HG03103 (cell line): ENCODE data around the gene NEIL1.
"Not testable (repeated sequence)": the region's sequence is repeated elsewhere in the genome, so short reads cannot be mapped to it uniquely, and the experiment has no call there.

Source experiments
- ATAC-seq: cut with Tn5 transposase; IDR thresholded peaks from one replicate; pipeline ENCODE4 v1.9.1; 2021; ENCODE audit warnings: low read depth; ENCODE audit not compliant: unreplicated experiment

NEIL1 gene

DNA sequence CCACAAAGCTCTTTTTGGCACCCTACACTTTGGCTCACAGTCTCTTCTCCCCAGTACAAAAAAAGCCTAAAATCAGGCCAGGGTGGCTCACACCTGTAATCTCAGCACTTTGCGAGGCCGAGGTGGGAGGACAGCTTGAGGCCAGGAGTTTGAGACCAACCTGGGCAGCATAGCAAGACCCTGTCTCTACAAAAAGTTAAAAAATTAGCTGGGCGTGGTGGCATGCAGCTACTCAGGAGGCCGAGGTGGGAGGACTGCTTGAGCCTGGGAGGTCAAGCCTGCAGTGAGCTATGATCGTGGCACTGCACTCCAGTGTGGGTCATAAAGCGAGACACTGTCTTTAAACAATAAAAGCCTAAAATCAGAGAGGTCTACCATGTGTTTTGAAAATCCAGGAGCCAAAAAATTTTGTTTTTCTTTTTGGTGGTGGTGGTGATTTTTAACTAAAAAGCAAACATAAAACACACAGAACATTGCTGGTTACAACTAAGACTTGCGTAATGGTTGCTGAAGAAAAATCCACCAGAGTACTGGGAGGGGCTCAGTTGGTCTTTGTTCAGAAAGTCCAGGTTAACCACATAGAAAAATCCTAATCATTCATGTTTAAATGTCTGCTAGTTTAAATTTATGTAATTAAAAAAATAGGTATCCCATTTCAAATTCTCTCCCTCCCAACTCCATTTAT is 23.2 kb downstream of the NEIL1 start:
- ATAC-seq, result no peak

DNA sequence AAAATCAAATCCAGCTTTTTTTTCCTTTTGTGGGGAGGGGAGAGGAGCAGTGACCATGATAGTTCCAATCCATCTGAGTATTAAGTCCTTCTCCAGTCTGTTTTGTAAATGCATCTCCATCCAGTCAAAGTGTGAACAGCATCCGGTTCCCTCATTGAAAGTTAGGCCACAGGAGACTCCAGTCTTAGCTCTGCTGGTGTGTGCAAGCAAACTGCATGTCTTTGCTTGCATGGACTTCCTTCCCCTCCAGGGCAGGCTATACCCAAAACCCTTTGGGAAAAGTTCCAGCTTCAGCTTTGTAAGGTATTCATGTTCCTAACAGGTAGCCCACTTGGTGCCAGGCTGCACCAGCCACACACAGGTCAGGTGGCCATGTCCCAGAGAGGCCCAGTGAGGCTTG is 24.6 kb downstream of the NEIL1 start:
- ATAC-seq, result no peak

DNA sequence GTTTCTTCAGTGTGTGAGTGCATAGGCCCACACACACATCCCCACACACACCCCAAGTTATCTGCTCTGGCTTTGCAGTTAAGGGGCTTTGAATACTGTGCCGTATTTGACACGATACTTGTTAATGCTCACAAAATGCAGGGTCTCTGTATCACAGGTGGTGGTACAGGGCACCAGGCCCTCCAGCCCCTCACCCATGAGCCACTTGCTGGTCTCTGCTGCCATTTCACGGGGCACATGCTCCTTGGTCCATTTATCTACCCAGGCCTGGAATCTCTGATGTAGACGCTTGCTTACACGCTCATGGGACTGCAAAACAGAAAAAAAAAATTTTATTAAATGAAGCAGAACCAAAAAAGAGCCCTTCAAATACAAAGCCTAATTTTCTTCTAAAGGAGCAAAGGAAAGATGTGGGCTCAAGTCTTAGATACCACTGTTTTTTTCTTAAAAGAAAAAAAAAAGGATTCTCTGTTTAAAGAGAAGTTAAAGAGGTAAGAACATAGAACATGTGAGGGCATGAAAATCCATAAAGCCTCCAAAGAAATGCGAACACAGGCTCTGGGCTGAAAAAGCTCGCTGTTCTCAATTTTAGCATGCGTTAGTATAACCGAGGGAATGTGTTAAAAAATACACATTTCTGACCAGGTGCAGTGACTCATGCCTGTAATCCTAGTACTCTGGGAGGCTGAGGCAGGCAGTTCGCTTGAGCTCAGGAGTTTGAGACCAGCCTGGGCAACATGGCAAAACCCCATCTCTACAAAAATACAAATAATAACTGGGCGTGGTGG is 25.3 kb downstream of the NEIL1 start:
- ATAC-seq, result no peak

DNA sequence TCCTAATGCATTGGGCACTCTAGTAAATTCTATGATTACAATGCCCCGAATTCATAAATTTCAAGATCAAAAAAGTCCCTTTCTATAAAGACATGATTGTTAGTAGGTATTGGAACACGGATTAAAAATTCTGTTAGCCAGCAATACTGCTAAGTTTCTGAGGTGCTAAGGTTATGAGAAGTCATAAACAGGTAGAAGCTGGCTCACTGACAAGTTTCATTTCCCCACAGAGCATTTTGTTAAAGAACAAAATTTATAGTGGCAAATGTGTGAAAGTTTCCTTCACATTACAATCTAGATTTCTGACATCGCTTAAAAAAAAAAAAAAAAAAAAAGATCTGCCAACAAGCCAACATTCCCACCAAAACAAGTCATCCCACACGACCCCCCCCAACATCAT is 33.9 kb downstream of the NEIL1 start:
- ATAC-seq, result no peak

DNA sequence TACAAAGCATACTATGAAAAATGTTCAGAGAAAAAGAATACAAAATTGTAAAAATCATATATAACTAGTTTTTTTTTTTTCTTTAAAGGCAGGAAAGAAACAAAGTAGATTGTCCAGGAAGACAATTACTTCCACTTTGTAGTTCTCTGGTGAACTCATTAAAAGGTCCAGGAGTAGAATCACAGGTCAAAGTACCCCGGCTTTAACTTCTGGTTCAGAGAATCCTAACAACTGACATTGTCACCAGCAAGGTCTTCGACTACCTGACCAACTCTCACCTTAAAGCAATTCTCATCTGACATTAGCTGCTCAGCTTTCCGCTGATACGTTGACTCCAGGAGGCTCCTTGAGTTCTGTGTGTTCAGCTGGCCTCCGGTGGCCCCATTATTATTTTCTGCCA is 37.1 kb downstream of the NEIL1 start:
- not testable (repeated sequence) for ATAC-seq

DNA sequence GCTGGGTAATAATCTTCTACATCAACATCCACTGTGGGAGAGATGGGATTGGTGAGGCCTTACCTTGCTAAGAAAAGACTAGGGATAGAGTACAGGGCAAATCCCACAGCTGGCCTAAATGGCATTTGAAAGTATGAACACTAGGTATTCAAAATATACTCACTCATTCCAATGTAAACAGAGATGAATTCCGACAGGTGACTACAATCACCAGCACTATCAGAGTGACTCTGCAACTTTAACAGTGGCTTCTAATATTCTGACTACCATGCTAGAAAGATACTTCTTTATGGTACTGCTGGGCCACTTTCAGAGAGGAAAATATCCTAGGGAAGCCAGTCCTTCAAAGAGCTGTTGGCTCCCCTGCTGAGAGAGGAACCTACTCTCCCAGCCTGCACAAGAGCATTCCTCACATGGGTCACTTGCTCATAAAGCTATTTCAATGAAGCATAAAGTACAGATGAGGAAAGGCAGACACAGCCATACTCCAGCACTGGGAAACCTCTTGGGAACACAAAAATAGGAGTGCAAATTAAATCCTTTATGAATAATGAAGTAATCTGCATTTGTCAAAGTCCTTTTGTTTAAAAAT is 43.0 kb downstream of the NEIL1 start:
- ATAC-seq, result no peak

DNA sequence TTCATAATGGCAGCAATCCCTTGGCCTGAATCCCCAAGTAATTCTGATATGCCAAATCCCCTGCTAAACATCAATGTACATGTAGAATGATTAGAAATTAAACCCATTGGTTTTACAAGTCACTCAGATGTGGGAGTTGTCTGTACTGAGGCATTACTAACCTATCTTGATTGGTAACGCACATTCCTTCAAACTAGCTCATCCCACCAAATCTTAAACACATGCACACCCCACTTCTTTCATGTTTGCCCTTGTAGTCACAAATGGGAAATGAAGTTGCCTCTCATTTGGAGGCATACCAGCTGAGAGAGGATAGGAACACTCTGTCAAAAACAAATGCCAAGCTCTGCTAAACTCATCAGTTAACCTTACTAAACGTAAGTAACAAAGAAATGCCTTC is 50.7 kb downstream of the NEIL1 start:
- no peak for ATAC-seq

DNA sequence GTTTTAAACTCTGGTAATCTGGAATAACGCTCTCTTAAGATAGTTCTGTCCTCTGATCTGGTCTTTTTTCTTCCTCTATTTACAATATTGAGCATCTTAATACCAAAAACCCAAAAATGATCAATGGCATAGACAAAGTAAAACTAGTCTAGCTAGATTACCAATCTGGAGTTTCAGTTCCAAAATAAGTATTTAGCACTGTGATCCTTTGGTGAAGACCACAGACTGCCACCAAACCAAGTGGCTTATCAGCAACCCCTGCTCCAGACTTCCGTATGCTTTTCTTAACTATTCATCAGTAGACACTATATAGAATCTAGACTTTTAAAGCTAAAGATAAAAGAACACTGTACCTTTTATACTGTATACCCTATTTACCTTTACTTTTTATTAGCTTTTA is 57.1 kb downstream of the NEIL1 start:
- ATAC-seq, result no peak
